Uterus (tissue), 2 donors: ENCODE measurements around the gene PCSK9.

ENCODE experiments used
- CTCF ChIP-seq, 4 experiments: fragments of 200-600 bp in 2 of 4; fragments of 450-650 bp in 2 of 4; sonication (generic) in 2 of 4; IDR thresholded peaks; one replicate each; pipeline ENCODE4 v1.5.1; 2016 to 2019; ENCODE audit warnings: antibody characterized with exemption in 4 of 4, mild to moderate bottlenecking in 2 of 4, moderate library complexity in 1 of 4
- POLR2A ChIP-seq, 2 donors: fragments of 450-650 bp; IDR thresholded peaks; one replicate each; pipeline ENCODE4 v1.6.1; 2016; ENCODE audit warnings: antibody characterized with exemption in 2 of 2, mild to moderate bottlenecking in 1 of 2, moderate library complexity in 1 of 2

GRCh38 chr1:55065648-55066047, 26.3 kb downstream of the PCSK9 start:
- TF ChIP-seq CTCF (IDR thresholded peaks at IDR 0.05) (no peak), POLR2A (IDR thresholded peaks at IDR 0.05) (no peak)
